WTC11 (cell line): ENCODE measurements around the gene TAF1B. TPM values are rescaled to one million over a fixed set of nuclear protein-coding genes. Genes with fewer than 3 reads are reported as not detected.

Experiments
- ATAC-seq: fragments of 200-7000 bp; cut with Tn5 transposase; 2 replicates; pipeline ENCODE4 v1.10.0; 2021; ENCODE audit warnings: mild to moderate bottlenecking, moderate library complexity
- CTCF ChIA-PET: fragments of 300-600 bp; sonication (Branson Sonifier 250); formaldehyde crosslinking; loops from one replicate; lab custom pipeline; 2021; ENCODE audit warnings: antibody characterized with exemption; lab: Charles Lee
- POLR2A ChIA-PET: fragments of 350-600 bp; sonication (Branson Sonifier 250); formaldehyde crosslinking; loops from one replicate; lab custom pipeline; 2021; ENCODE audit warnings: antibody characterized with exemption; lab: Charles Lee
- DNase-seq: peaks from one replicate; pipeline ENCODE4 v3.0.0; 2021; ENCODE audit warnings: low spot score
- H3K27ac Mint-ChIP-seq: 2 replicates; pipeline ENCODE4 v1.8.0; 2021; ENCODE audit warnings: mixed read lengths
- H3K27me3 Mint-ChIP-seq: 2 replicates; pipeline ENCODE4 v1.8.0; 2021; ENCODE audit warnings: low read depth, mild to moderate bottlenecking, moderate library complexity, mixed read lengths
- H3K36me3 Mint-ChIP-seq: 2 replicates; pipeline ENCODE4 v1.8.0; 2021; ENCODE audit warnings: mixed read lengths
- H3K4me1 Mint-ChIP-seq: 2 replicates; pipeline ENCODE4 v1.8.0; 2022; ENCODE audit warnings: mixed read lengths
- H3K4me3 Mint-ChIP-seq: 2 replicates; pipeline ENCODE4 v1.8.0; 2021; ENCODE audit warnings: mild to moderate bottlenecking, moderate library complexity, mixed read lengths
- H3K9me3 Mint-ChIP-seq: 2 replicates; pipeline ENCODE4 v1.8.0; 2021; ENCODE audit warnings: mixed read lengths
- AR ChIP-seq: fragments of 250-450 bp; sonication (Bioruptor Pico); IDR thresholded peaks from 2 replicates; pipeline ENCODE4 v1.9.0; 2021; ENCODE audit warnings: mild to moderate bottlenecking
- ATF2 ChIP-seq: sonication (generic); formaldehyde crosslinking; IDR thresholded peaks from 2 replicates; pipeline ENCODE4 v1.8.1; 2022; ENCODE audit warnings: low read depth, missing genetic modification reagents, borderline replicate concordance
- ATF3 ChIP-seq: sonication (generic); formaldehyde crosslinking; conservative IDR thresholded peaks from 2 replicates; pipeline ENCODE4 v1.8.1; 2022; ENCODE audit warnings: mild to moderate bottlenecking, missing genetic modification reagents
- CTCF ChIP-seq: fragments of 200-600 bp; IDR thresholded peaks from 2 replicates; pipeline ENCODE4 v1.8.0; 2022; ENCODE audit warnings: antibody characterized with exemption
- E2F4 ChIP-seq: sonication (generic); formaldehyde crosslinking; IDR thresholded peaks from 2 replicates; pipeline ENCODE4 v1.8.1; 2022; ENCODE audit warnings: low read depth, mild to moderate bottlenecking, moderate library complexity, missing genetic modification reagents, borderline replicate concordance
- FOXJ3 ChIP-seq: sonication (generic); formaldehyde crosslinking; IDR thresholded peaks from 2 replicates; pipeline ENCODE4 v1.9.0; 2021; ENCODE audit warnings: missing genetic modification reagents, mild to moderate bottlenecking, borderline replicate concordance
- FOXP1 ChIP-seq: sonication (generic); formaldehyde crosslinking; IDR thresholded peaks from 2 replicates; pipeline ENCODE4 v1.8.0; 2022; ENCODE audit warnings: missing genetic modification reagents, mild to moderate bottlenecking, moderate library complexity, borderline replicate concordance
- HMGA2 ChIP-seq: fragments of 250-450 bp; sonication (Bioruptor Pico); IDR thresholded peaks from 2 replicates; pipeline ENCODE4 v1.4.0; 2021; ENCODE audit warnings: mild to moderate bottlenecking, moderate library complexity
- HMGXB4 ChIP-seq: sonication (generic); formaldehyde crosslinking; IDR thresholded peaks from 2 replicates; pipeline ENCODE4 v1.8.1; 2023; ENCODE audit warnings: mild to moderate bottlenecking, moderate library complexity, missing genetic modification reagents
- IRF1 ChIP-seq: sonication (generic); formaldehyde crosslinking; IDR thresholded peaks from 2 replicates; pipeline ENCODE4 v1.8.0; 2023; ENCODE audit warnings: missing genetic modification reagents
- NR1H2 ChIP-seq: sonication (generic); formaldehyde crosslinking; IDR thresholded peaks from 2 replicates; pipeline ENCODE4 v1.9.0; 2021; ENCODE audit warnings: mild to moderate bottlenecking, moderate library complexity, missing genetic modification reagents
- NR3C1 ChIP-seq: sonication (generic); formaldehyde crosslinking; conservative IDR thresholded peaks from 2 replicates; pipeline ENCODE4 v1.8.1; 2023; ENCODE audit warnings: low read depth, mild to moderate bottlenecking, missing genetic modification reagents
- SOX15 ChIP-seq: fragments of 250-450 bp; sonication (Bioruptor Pico); IDR thresholded peaks from 2 replicates; pipeline ENCODE4 v1.9.0; 2021; ENCODE audit warnings: mild to moderate bottlenecking
- TEAD1 ChIP-seq: sonication (generic); formaldehyde crosslinking; IDR thresholded peaks from 2 replicates; pipeline ENCODE4 v1.8.0; 2022; ENCODE audit warnings: mild to moderate bottlenecking, missing genetic modification reagents
- USF1 ChIP-seq: sonication (generic); formaldehyde crosslinking; IDR thresholded peaks from 2 replicates; pipeline ENCODE4 v1.8.0; 2022; ENCODE audit warnings: mild to moderate bottlenecking, missing genetic modification reagents
- ZNF263 ChIP-seq: sonication (generic); formaldehyde crosslinking; IDR thresholded peaks from 2 replicates; pipeline ENCODE4 v1.8.1; 2022; ENCODE audit warnings: low read depth, mild to moderate bottlenecking, moderate library complexity, missing genetic modification reagents
- ZNF281 ChIP-seq: sonication (generic); formaldehyde crosslinking; IDR thresholded peaks from 2 replicates; pipeline ENCODE4 v1.8.0; 2023; ENCODE audit warnings: mild to moderate bottlenecking, missing genetic modification reagents
- total RNA-seq: library from RNA; stranded (reverse); gene quantifications from 3 replicates; pipeline ENCODE4 v1.2.3, GENCODE V29; 2021

The TAF1B gene
- total RNA-seq, 1 experiment from 2014 or later = 28.8 TPM

- TF ChIP-seq USF1 (CRISPR knock-in tag) (no peak), TEAD1 (no peak), ATF2 (CRISPR knock-in tag) (no peak), FOXP1 (CRISPR knock-in tag) (no peak), HMGXB4 (CRISPR knock-in tag) (no peak), ZNF263 (CRISPR knock-in tag) (no peak), ATF3 (no peak), NR3C1 (CRISPR knock-in tag) (no peak)
- TF ChIP-seq, all 79 proteins: peak for 0
Measured at GRCh38 chr2:9808334-9809063, 34.8 kb upstream of the TAF1B start (continued).

GRCh38 chr2:9809064-9809356 lies 34.3 kb upstream of the TAF1B start:
- Mint-ChIP-seq H3K27ac (no peak overlapping the region), H3K4me1 (peaks cover 4% of the 10 kb centered on the region), H3K4me3 (no peak overlapping the region), H3K27me3 (no peaks in the 10 kb centered on the region), H3K36me3 (no peaks in the 10 kb centered on the region), H3K9me3 (no peaks in the 10 kb centered on the region)
- ChIA-PET POLR2A (no interaction called here), CTCF (no interaction called here)
- DNase-seq = no peak
- ATAC-seq = no peak
- TF ChIP-seq FOXJ3 (CRISPR knock-in tag) (no peak), ZNF281 (CRISPR knock-in tag) (no peak), NR1H2 (CRISPR knock-in tag) (no peak), SOX15 (CRISPR knock-in tag) (no peak), CTCF (no peak), E2F4 (no peak), TEAD1 (no peak), HMGA2 (no peak), IRF1 (CRISPR knock-in tag) (no peak), AR (no peak)
